ENCODE measurements around the gene LMX1B. TPM values are rescaled to one million over a fixed set of nuclear protein-coding genes. Genes with fewer than 3 reads are reported as not detected.

LMX1B gene
- total RNA-seq, 1 experiment from 2014 or later: 11.3 TPM

DNA sequence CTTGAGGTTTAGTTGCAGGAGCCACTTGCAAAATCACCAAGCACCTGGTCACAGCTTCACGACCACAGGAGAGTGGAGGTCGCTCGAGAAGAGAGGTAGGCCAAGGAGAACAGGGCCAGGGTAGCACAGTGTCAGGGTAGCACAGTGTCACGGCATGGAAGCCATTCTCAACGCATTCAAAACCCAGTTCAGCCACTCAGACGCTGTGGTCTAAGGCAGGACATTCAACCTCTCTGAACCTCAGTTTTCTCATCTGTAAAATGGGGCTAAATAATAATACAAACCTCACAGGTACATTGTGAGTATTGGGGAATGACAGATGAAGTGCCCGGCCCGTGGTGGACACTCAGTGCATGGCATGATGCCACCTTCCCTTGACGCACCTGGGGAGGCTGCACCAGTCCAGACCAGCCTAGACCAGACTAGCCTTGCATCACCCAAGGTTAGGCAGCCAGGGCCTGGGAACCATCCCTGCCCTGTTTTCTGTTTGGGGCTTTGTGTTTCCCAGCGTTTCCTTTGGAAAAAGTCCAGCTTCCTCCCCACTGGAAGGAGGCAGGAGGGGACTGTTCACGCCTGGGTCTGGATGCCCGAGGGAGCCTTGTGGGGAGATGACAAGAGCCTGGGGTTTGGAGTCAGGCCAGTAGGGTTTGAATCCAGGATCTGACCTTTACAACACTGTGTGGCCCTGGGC is 7.8 kb upstream of the LMX1B start:
- CTCF ChIA-PET: no interaction called here
- ATAC-seq: no peak
- POLR2A ChIA-PET: no interaction called here

DNA sequence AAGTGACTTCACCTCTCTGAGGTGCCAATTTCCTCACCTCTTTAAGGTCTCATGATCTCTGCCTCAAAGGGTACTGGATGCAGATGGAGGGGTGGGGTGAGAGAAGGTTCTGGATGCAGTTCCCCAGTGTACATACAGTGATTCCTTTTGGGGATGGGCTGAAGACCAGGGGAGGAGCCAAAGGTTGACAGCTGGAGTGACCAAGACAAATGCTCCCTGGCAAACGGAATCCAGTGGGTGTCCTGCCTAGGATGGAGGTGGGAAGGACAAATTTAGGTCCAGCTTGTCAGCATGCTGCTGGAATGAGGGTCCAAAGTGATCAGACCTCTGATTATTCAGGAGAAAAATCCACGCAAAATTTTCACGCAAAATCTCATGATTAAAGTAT is 7.3 kb upstream of the LMX1B start:
- H3K27ac ChIP-seq (ENCODE audit: low read depth, low read length): no peak overlapping the region

More for the DNA sequence above, 7.8 kb upstream of the LMX1B start:
- Histone ChIP-seq H3K4me3 (replicated peaks in 1 of 2; ENCODE audit: low read depth in 1 of 2, low read length in 2 of 2) (no peak overlapping the region), H3K27me3 (ENCODE audit: insufficient read depth, low read length) (no peaks in the 10 kb centered on the region), H3K4me1 (ENCODE audit: control insufficient read depth in 1 of 2, insufficient read depth in 2 of 2, low read length in 2 of 2) (peaks cover 0 to 8% of the 10 kb centered on the region in 2 experiments; a peak in 1 of 4 replicates), H3K27ac (ENCODE audit: low read depth, low read length) (no peak overlapping the region), H3K9me2 (ENCODE audit: insufficient read depth) (no peaks in the 10 kb centered on the region), H2AFZ (ENCODE audit: low read depth, low read length, poor library complexity, severe bottlenecking) (no peak overlapping the region), H4K20me1 (ENCODE audit: insufficient read depth) (no peaks in the 10 kb centered on the region), H3K4me2 (ENCODE audit: low read length) (no peak overlapping the region), H3K9ac (ENCODE audit: low read length) (no peak overlapping the region), H3K79me2 (ENCODE audit: insufficient read depth, low read length) (no peaks in the 10 kb centered on the region), H3K36me3 (ENCODE audit: control insufficient read depth in 1 of 2, insufficient read depth in 2 of 2, low read length in 2 of 2) (no peaks in the 10 kb centered on the region), H3K9me3 (ENCODE audit: control insufficient read depth in 1 of 2, insufficient read depth in 1 of 2, low read depth in 1 of 2, low read length in 2 of 2) (no peaks in the 10 kb centered on the region)
- intact Hi-C loops (cut with micrococcal nuclease): no loop called here
- no peak for DNase-seq (ENCODE audit: low read depth, low spot score)
- RAD21 ChIA-PET (ENCODE audit: low non-redundant PET in 1 of 2, low total read pairs in 2 of 2, uncharacterized antibody in 2 of 2, unreplicated experiment in 2 of 2): no interaction called here
- TF ChIP-seq ELF1 (IDR thresholded peaks at IDR 0.05; ENCODE audit: borderline replicate concordance, low read depth) (no peak), FOSL1 (IDR thresholded peaks at IDR 0.05; ENCODE audit: low read depth) (no peak), SIN3A (IDR thresholded peaks at IDR 0.05; ENCODE audit: low read depth) (no peak), EGR1 (IDR thresholded peaks at IDR 0.05; ENCODE audit: low read depth) (no peak), EZH2phosphoT487 (IDR thresholded peaks at IDR 0.05; ENCODE audit: borderline replicate concordance) (no peak), POLR2A (IDR thresholded peaks at IDR 0.05; ENCODE audit: borderline replicate concordance, extremely low read depth, insufficient read depth, insufficient read length) (no peak), CEBPB (IDR thresholded peaks at IDR 0.05; ENCODE audit: low read depth) (no peak), CBX3 (IDR thresholded peaks at IDR 0.05; ENCODE audit: low read depth) (no peak)
- TF ChIP-seq, protein P1, sequence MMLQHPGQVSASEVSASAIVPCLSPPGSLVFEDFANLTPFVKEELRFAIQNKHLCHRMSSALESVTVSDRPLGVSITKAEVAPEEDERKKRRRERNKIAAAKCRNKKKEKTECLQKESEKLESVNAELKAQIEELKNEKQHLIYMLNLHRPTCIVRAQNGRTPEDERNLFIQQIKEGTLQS (IDR thresholded peaks at IDR 0.05): no peak
- BruUV-seq (replicated peaks): no TSS peak

More for the DNA sequence above, 7.3 kb upstream of the LMX1B start:
- no peak for DNase-seq (ENCODE audit: low read depth, low spot score)
- H3K27me3 ChIP-seq (ENCODE audit: insufficient read depth, low read length): no peaks in the 10 kb centered on the region
- no peak for ATAC-seq
- no peaks in the 10 kb centered on the region for H4K20me1 ChIP-seq (ENCODE audit: insufficient read depth)
- ChIA-PET RAD21 (ENCODE audit: low non-redundant PET in 1 of 2, low total read pairs in 2 of 2, uncharacterized antibody in 2 of 2, unreplicated experiment in 2 of 2) (no interaction called here), CTCF (no interaction called here), POLR2A (no interaction called here)
- H3K9ac ChIP-seq (ENCODE audit: low read length): no peak overlapping the region
- no peaks in the 10 kb centered on the region for H3K9me2 ChIP-seq (ENCODE audit: insufficient read depth)
- no peaks in the 10 kb centered on the region for H3K9me3 ChIP-seq (ENCODE audit: control insufficient read depth in 1 of 2, insufficient read depth in 1 of 2, low read depth in 1 of 2, low read length in 2 of 2)
- no peaks in the 10 kb centered on the region for H3K79me2 ChIP-seq (ENCODE audit: insufficient read depth, low read length)
- intact Hi-C loops (cut with micrococcal nuclease): no loop called here
- no peak overlapping the region for H3K4me3 ChIP-seq (replicated peaks in 1 of 2; ENCODE audit: low read depth in 1 of 2, low read length in 2 of 2)
- H3K36me3 ChIP-seq (ENCODE audit: control insufficient read depth in 1 of 2, insufficient read depth in 2 of 2, low read length in 2 of 2): no peaks in the 10 kb centered on the region
- no TSS peak for BruUV-seq (replicated peaks)
- H2AFZ ChIP-seq (ENCODE audit: low read depth, low read length, poor library complexity, severe bottlenecking): no peak overlapping the region
- H3K4me2 ChIP-seq (ENCODE audit: low read length): no peak overlapping the region
- TF ChIP-seq SRF (IDR thresholded peaks at IDR 0.05; ENCODE audit: low read depth): no peak
- TF ChIP-seq, protein P2, sequence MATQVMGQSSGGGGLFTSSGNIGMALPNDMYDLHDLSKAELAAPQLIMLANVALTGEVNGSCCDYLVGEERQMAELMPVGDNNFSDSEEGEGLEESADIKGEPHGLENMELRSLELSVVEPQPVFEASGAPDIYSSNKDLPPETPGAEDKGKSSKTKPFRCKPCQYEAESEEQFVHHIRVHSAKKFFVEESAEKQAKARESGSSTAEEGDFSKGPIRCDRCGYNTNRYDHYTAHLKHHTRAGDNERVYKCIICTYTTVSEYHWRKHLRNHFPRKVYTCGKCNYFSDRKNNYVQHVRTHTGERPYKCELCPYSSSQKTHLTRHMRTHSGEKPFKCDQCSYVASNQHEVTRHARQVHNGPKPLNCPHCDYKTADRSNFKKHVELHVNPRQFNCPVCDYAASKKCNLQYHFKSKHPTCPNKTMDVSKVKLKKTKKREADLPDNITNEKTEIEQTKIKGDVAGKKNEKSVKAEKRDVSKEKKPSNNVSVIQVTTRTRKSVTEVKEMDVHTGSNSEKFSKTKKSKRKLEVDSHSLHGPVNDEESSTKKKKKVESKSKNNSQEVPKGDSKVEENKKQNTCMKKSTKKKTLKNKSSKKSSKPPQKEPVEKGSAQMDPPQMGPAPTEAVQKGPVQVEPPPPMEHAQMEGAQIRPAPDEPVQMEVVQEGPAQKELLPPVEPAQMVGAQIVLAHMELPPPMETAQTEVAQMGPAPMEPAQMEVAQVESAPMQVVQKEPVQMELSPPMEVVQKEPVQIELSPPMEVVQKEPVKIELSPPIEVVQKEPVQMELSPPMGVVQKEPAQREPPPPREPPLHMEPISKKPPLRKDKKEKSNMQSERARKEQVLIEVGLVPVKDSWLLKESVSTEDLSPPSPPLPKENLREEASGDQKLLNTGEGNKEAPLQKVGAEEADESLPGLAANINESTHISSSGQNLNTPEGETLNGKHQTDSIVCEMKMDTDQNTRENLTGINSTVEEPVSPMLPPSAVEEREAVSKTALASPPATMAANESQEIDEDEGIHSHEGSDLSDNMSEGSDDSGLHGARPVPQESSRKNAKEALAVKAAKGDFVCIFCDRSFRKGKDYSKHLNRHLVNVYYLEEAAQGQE (IDR thresholded peaks at IDR 0.05; ENCODE audit: low read depth): no peak
- TF ChIP-seq, protein P1 (IDR thresholded peaks at IDR 0.05): no peak
- no peak for TF ChIP-seq ZNF274 (IDR thresholded peaks at IDR 0.05; ENCODE audit: low read depth, low read length)
- TF ChIP-seq YY1 (IDR thresholded peaks at IDR 0.05; ENCODE audit: extremely low read depth, insufficient replicate concordance, low read depth, low read length): no peak
- no peak for TF ChIP-seq FOSL1 (IDR thresholded peaks at IDR 0.05; ENCODE audit: low read depth)
- TF ChIP-seq, protein P3, sequence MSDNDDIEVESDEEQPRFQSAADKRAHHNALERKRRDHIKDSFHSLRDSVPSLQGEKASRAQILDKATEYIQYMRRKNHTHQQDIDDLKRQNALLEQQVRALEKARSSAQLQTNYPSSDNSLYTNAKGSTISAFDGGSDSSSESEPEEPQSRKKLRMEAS (IDR thresholded peaks at IDR 0.05): no peak
- TF ChIP-seq SP1 (IDR thresholded peaks at IDR 0.05; ENCODE audit: low read depth): no peak
- no peak for TF ChIP-seq CEBPB (IDR thresholded peaks at IDR 0.05; ENCODE audit: low read depth)
- TF ChIP-seq RAD21 (IDR thresholded peaks at IDR 0.05; ENCODE audit: low read depth): no peak
- no peak for TF ChIP-seq POLR2AphosphoS5 (IDR thresholded peaks at IDR 0.05; ENCODE audit: low read depth, low read length)
- TF ChIP-seq CBX3 (IDR thresholded peaks at IDR 0.05; ENCODE audit: low read depth): no peak
- peaks cover 0 to 11% of the 10 kb centered on the region in 2 experiments; a peak in 1 of 4 replicates for H3K4me1 ChIP-seq (ENCODE audit: control insufficient read depth in 1 of 2, insufficient read depth in 2 of 2, low read length in 2 of 2)

Measured in HCT116 (cell line).